HL-60 (cell line): ENCODE data around the gene AP3S2.
A peak's percentile ranks its signal among the peaks of the same experiment; 100 is the strongest.

Source experiments
- DNase-seq, 2 experiments: peaks; one replicate each; pipeline ENCODE4 v3.0.0-alpha.2; 2010 to 2020; ENCODE audit warnings: low read depth in 1 of 2, low spot score in 1 of 2
- H3K27ac ChIP-seq: fragments of 250-450 bp; sonication (Bioruptor Pico); replicated peaks from 2 replicates; pipeline ENCODE4 v1.5.1; 2020; ENCODE audit warnings: mild to moderate bottlenecking, moderate library complexity
- H3K27me3 ChIP-seq: fragments of 250-450 bp; sonication (Bioruptor Pico); 2 replicates; pipeline ENCODE4 v1.5.1; 2021; ENCODE audit warnings: mild to moderate bottlenecking, moderate library complexity; ENCODE audit not compliant: insufficient read depth, poor library complexity, severe bottlenecking
- H3K4me3 ChIP-seq: replicated peaks from 2 replicates; pipeline ENCODE4 v1.5.1; 2011; ENCODE audit warnings: mild to moderate bottlenecking, control low read depth, low read length; ENCODE audit not compliant: insufficient read depth
- GABPA ChIP-seq: IDR thresholded peaks from 2 replicates; pipeline ENCODE4 v1.6.1; 2012; ENCODE audit warnings: low read depth
- POLR2AphosphoS5 ChIP-seq: IDR thresholded peaks from 2 replicates; pipeline ENCODE4 v1.6.1; 2012; ENCODE audit warnings: low read depth
- REST ChIP-seq: IDR thresholded peaks from 2 replicates; pipeline ENCODE4 v1.6.1; 2012; ENCODE audit warnings: low read depth; ENCODE audit not compliant: insufficient replicate concordance
- SPI1 ChIP-seq: IDR thresholded peaks from 2 replicates; pipeline ENCODE4 v1.6.1; 2012; ENCODE audit warnings: low read depth, mild to moderate bottlenecking, borderline replicate concordance
- TF ChIP-seq, protein P1 (sequence below): IDR thresholded peaks from one replicate; pipeline ENCODE4 v1.5.1; 2011; ENCODE audit warnings: low read length, control low read depth, inconsistent platforms; ENCODE audit not compliant: insufficient read depth

The AP3S2 gene

DNA sequence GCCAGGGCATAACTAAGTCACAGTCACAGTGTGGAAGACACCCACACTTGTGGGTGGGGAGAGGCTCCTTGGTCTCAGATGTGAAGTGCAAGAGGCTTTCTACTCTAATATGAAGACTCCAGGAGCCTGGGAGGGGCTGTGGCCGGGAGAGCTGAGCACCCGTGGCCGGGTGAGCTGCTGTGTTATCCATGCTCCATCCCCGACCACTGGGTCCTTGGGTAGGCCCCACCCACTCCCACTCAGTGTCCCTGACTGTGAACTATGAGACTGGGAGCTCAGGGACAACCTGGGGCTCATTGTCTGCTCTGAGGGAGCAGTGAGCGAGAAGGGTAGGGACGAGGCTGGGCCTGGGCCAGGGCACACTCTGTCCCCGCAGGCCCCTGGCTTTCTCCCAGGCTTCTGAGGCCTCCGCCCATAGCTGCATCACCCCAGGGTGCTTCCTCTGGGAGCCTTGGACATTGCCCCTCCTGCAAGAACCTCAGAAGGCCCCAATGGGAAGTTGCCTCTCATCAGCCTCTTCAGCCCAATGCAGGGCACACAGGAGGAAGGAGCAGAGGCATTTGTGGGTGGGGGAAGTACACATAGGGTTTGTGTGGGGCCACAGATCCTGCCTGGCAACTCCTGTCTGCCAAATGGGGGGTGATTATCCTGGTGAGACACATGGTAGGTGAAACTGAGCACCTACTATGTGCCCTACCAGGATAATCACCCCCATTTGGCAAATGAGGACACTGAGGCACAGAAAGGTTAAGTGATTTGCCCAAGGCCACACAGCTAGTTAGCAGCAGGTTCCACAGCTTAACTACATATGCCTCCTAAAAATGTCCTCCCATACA is 81.6 kb downstream of the AP3S2 start:
- Histone ChIP-seq H3K27me3 (no peaks in the 10 kb centered on the region), H3K27ac (peak overlapping the region; percentile 98), H3K4me3 (peak overlapping the region; percentile 82)
- TF ChIP-seq POLR2AphosphoS5: no peak
- TF ChIP-seq, protein P1, sequence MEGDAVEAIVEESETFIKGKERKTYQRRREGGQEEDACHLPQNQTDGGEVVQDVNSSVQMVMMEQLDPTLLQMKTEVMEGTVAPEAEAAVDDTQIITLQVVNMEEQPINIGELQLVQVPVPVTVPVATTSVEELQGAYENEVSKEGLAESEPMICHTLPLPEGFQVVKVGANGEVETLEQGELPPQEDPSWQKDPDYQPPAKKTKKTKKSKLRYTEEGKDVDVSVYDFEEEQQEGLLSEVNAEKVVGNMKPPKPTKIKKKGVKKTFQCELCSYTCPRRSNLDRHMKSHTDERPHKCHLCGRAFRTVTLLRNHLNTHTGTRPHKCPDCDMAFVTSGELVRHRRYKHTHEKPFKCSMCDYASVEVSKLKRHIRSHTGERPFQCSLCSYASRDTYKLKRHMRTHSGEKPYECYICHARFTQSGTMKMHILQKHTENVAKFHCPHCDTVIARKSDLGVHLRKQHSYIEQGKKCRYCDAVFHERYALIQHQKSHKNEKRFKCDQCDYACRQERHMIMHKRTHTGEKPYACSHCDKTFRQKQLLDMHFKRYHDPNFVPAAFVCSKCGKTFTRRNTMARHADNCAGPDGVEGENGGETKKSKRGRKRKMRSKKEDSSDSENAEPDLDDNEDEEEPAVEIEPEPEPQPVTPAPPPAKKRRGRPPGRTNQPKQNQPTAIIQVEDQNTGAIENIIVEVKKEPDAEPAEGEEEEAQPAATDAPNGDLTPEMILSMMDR: no peak
- TF ChIP-seq REST: no peak
- TF ChIP-seq SPI1: no peak
- no peak for TF ChIP-seq GABPA
- DNase-seq: peak; percentile 79

- no peak for DNase-seq
- no peak for TF ChIP-seq SPI1
- TF ChIP-seq, protein P1: no peak
- no peak for TF ChIP-seq REST
- TF ChIP-seq POLR2AphosphoS5: no peak
- no peak for TF ChIP-seq GABPA
- Histone ChIP-seq H3K27me3 (no peaks in the 10 kb centered on the region), H3K4me3 (no peak overlapping the region), H3K27ac (no peak overlapping the region)
Measured at GRCh38 chr15:89810837-89811236, 83.0 kb downstream of the AP3S2 start.

- no peak for DNase-seq
- Histone ChIP-seq H3K27me3 (no peaks in the 10 kb centered on the region), H3K4me3 (no peak overlapping the region), H3K27ac (no peak overlapping the region)
- TF ChIP-seq REST: no peak
- TF ChIP-seq, protein P1: no peak
- no peak for TF ChIP-seq SPI1
- no peak for TF ChIP-seq POLR2AphosphoS5
- TF ChIP-seq GABPA: no peak
Measured at GRCh38 chr15:89809787-89810148, 84.0 kb downstream of the AP3S2 start.
